ENCODE measurements around the gene PDE6A. TPM values are rescaled to one million over a fixed set of nuclear protein-coding genes. Genes with fewer than 3 reads are reported as not detected.
"Not testable (repeated sequence)": the region's sequence is repeated elsewhere in the genome, so short reads cannot be mapped to it uniquely, and the experiment has no call there.

PDE6A gene
- total RNA-seq, 1 experiment from 2014 or later = 0.22 TPM

DNA sequence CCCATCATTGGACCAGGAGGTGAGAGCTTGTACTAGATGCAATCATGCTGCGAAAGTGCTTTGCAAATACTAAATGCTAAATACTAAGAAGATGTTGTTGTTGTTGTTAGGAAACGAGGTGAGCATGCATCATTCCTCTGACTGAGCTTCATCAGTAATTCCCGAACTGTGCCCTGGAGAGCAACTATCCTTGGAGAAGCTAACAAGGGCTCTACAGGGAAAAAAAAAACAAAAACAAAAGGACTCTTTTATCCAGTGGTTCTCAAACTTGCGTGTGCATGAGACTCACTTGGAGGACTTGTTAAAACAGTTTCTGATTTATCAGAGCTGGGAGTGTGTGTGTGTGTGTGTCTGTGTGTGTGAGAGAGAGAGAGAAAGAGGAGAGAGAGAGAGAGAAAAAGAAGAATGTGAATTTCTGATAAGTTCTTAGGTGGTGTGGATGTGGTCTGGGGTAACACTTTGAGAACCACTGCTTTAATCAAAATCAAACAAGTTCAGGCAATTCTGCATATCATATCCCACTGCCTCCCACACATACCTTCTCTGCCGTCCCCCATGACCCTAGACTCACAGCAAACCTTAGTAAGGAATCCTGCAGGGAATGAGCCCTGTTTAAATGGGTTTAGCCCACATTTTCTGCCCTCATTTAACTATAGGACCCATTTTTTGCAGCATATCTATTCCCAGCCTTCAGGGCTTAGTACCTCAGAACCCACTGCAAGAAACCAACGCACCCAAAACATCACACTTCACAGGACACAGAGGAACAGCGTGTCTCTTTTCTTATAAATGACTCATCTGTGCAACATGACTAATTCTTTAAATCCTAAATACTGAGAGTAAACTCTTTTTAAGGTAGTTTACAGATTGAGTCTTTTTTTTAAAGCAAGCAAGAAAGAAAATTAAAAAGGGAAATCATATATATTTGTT lies 48.9 kb downstream of the PDE6A start:
- DNase-seq (ENCODE audit: low read depth) = peak; percentile 60

DNA sequence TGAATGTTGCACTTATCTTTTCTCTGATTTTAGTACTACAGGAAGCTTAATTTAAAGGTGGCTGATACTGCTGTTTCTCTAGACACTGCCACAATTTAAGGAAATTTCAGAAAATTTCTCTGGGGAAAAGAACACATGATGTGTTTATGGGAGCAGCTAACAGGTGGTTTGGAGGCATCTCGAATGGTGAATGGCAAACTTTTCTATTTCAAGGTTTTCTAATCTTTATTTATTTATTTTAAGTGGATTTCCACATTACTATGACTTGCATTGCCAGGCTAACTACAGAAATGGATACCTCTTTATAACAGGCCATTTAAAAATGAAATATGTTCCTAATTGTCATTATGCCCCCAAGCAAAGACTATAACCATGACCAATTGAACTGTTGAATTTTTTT lies 50.4 kb downstream of the PDE6A start:
- no peak for DNase-seq (ENCODE audit: low read depth)

DNA sequence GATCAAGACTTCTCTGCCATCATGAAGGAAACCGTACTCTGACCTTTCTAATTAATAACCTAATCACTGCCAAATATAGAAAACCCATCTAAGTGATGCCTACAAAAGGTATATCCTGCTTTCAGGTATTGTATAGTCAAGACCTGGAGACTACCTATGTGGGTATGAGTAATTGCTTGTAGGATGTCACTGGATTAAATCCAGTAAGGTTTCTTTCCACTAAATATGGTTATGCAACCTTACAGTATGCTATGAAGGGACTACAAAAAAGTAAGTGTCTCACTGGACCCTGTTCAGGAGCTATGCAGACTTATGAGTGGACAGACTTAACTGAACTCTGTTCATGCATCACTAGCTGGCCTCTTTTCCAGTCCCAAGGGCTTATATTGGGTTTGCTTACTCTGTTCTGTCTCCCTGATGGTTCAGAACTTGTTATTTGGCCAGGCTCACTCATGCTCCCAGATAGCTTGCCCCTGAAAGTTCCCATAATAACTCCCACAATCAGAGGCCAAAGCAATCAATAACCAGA lies 51.1 kb downstream of the PDE6A start:
- DNase-seq (ENCODE audit: low read depth) = no peak

DNA sequence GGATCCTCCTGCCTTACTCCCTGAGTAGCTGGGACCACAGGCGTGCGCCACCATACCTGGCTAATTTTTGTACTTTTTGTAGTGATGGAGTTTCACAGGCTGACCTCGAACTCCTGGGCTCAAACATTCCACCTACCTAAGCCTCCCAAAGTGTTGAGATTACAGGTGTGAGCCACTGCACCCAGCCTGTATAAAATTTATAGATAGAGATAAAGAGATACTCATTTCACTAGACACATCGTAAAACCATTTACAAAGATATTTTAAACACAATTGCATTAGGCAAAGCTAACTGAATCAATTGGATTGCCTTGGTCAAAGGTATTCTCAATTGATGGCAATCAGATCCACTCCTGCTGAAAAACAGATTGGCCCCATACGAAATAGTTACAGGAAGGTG lies 52.0 kb downstream of the PDE6A start:
- no peak for DNase-seq (ENCODE audit: low read depth)

DNA sequence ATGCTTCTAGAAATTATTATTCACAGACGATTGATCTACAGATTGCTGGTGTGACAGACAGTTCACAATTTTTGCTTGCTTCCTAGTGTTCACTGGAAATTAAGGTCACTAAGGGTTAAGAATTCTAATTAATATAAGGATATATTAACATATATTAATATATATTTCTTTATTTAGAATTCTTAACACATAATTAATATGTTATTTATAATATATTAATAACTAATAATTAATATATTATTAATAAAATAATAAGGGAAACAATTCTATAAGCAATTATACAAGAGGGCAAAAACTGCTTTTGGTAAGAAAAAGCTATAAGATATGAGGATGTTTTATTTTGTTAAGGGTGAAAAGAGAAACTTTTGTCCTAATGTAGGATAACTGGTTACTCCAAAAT lies 56.3 kb downstream of the PDE6A start:
- no peak for DNase-seq (ENCODE audit: low read depth)

DNA sequence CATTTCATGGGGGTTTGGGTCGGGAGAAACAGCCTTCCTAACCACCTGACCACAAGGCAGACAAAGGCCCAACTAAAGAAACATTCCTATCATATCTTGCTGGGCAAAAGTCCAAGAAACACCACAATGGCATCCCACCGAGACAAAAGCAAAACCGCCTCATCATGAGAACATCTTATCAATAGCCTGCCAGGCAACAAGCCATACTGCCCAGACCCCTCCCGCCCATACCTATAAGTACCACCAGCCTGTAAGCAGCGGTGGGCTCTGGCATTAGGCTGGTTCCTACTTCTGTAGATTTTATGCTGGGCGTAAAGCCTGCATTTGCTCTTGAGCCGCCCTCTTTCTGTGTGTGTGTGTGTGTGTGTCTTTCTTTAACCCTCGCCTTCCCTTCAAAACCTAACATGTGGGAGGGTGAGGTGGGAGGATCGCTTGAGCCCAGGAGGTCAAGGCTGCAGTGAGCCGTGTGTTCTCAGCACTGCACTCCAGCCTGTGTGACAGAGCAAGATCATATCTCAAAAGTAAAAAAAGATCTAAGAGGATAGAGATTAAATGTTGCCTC lies 56.9 kb downstream of the PDE6A start:
- DNase-seq (ENCODE audit: low read depth) = peak; percentile 95

DNA sequence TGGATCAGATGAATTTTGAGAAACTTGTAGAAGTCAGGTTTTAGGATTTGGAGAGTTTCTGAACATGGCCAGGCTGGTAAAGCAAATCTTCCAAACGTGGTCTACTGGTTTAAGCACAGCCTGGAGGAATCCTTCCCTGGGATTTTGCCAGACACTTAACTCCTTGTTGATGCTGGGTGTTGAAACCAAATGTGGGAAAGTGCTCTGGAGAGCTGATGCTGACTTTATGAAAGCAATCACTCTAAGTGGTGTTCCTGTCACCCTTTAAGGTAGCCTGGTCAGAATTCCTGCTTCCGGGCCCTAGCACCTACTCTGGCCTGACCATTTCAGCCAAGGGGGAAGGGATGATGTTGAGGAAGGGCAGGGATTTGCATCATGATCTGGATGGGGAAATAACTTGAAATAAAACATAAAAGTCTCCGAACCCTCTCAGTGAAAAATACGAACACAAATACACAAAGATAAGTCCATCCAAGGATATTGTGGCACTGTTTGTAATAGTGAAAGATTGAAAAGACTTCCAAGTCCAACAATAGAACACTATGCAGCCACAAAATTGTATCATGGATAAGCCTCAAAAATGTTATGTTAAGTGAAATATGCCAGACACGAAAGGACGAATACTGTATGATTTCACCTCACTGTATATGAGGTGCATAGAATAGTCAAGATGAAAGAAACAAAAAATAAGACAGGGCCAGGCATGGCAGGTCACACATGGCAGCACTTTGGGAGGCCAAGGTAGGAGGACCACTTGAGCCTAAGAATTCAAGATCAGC lies 57.7 kb downstream of the PDE6A start:
- peak; percentile 82 for DNase-seq (ENCODE audit: low read depth)

DNA sequence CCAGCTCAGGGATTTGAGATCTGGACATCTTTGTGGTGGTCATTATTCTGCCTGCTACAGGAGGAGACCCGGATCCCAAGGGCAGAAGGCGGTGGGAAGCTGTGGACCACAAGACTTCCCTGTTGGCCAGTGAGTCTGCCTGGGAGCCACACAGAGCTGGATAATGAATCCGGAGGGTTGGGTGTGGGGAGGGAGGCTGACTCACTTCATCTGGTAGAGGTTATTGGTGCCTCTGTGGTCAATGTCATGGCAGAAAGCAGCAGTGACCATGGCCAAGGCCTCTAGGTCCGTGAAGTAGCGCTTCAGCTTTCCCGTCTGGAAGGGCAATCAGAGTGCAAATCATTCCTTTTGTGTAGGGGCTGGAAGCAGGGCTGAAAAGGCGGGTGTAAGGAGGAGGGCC lies 58.5 kb downstream of the PDE6A start:
- peak; percentile 89 for DNase-seq (ENCODE audit: low read depth)

DNA sequence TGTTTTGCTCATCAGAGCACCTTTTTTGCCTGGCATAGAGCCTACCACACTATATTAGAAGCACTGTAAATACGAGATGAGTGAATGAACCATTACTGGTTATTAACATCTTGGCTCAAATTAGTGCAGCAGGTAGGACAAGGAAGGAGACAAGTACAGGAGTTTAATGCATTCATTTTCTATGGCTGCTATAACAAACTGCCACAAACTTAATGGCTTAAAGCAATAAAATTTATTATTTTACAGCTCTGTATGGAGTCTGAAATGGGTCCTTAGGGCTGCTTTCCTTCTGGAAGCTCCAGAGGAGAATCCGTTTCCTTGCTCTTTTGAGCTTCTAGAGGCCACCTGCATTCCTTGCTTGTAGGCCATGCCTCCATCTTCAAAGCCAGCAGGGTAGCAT lies 59.1 kb downstream of the PDE6A start:
- DNase-seq (ENCODE audit: low read depth) = no peak

DNA sequence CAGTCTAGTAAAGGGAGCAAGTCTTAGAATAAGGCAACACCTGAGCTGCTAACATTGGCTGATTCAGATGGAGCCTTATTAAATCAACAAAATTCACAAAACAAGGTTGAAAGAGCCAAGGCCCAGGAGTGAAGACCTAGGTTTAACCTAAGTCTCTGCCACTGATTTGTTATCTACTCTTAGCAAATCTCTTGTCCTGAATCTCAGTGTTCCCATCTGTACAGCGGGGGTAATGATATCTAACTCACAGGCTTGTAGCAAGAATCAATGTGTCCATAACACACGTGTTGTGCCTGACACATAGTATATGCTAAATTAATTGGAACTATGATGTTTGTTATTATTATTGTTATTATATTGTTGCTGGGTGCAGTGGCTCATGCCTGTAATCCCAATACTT lies 61.0 kb downstream of the PDE6A start:
- DNase-seq (ENCODE audit: low read depth) = no peak

DNA sequence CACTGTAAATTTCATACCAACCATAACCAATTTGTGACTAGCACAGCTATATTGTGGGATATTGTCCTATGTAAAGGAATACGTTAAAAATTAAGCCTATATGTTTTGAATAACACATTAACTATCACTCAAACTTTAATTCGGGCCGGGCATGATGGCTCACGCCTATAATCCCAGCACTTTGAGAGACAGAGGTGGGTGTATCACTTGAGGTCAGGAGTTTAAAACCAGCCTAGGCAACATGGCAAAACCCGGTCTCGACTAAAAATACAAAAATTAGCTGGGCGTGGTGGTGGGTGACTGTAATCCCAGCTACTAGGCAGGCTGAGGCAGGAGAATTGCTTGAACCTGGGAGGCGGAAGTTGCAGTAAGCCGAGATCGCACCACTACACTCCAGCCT lies 62.0 kb downstream of the PDE6A start:
- DNase-seq (ENCODE audit: low read depth) = not testable (repeated sequence)

DNA sequence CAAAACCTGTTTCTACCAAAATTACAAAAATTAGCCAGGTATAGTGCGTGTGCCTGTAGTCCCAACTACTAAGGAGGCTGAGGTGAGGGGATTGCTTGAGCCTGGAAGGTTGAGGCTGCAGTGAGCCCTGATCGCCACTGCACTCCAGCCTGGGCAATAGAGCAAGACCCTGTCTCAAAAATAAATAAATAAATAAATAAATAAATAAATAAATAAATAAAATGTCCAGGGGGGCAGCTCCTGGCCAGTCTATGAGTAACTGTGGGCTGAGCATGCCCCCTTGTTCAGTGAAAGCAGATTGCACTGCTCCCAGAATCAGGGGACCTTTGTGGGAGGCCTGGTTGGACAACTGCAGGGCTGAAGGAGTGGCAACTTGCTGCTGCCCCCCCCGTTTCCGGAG lies 62.7 kb downstream of the PDE6A start:
- DNase-seq (ENCODE audit: low read depth) = no peak

DNA sequence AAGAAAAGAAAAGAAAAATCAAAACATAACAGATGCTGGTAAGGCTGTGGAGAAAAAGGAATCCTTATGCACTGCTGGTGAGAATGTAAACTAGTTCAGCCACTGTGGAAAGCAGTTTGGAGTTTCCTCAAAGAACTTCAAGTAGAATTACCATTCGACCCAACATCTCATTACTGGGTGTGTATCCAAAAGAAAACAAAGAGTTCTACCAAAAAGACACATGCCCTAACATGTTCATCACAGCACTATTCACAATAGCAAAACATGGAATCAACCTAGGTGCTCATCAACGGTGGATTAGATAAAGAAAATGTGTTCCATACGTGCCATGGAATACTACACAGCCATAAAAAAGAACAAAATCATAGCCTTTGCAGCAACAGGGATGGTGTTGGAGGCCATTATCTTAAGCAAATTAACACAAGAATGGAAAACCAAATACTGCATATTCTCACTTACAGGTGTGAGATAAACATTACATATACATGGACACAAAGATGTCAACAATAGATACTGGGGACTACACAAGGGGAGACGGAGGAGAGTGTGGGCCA lies 63.4 kb downstream of the PDE6A start:
- DNase-seq (ENCODE audit: low read depth) = no peak

DNA sequence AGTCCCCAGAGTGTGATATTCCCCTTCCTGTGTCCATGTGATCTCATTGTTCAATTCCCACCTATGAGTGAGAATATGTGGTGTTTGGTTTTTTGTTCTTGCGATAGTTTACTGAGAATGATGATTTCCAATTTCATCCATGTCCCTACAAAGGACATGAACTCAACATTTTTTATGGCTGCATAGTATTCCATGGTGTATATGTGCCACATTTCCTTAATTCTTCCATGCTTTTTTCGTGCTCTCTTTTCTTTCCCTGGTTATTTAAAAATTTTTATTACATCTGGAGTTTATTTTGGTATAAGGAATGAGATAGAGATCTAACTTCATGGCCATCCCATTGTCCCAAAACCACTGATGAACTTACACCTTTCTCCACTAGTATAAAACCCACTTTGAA lies 65.0 kb downstream of the PDE6A start:
- not testable (repeated sequence) for DNase-seq (ENCODE audit: low read depth)

DNA sequence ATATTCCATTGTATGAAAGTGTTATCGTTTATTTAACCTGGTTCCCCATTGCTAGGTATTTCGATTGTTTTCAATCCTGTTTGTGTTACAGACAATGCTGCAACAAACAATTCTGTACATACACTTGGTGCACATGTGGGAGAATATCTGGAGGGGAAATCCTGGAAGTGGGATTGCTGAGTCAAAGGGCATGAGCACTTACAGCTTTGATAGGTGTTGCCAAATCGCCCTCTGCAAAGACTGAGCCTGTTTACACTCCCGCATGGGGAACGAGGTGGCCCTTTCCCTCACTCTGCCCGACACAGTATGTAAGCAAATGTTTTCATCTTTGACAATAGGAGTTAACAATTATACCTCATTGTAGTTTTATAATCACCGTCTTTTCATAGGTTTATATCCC lies 66.2 kb downstream of the PDE6A start:
- DNase-seq (ENCODE audit: low read depth) = no peak

DNA sequence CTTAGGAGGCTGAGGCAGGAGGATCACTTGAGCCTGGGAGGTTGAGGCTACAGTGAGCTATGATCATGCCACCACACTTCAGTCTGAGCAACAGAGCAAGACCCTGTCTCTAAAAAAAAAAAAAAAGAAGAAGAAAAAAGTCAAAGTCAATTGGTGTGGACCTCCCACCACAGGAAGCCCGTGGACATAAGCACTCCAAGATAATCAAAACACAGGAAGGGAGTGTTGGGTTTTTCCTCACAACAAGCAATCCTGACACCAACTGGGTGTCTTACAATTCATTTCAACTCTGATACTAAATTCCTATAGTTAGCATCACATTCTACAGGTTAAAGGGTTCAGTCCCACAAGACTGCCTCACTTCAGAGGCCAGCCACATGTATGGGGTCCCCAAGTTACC lies 70.7 kb downstream of the PDE6A start:
- DNase-seq (ENCODE audit: low read depth) = no peak

DNA sequence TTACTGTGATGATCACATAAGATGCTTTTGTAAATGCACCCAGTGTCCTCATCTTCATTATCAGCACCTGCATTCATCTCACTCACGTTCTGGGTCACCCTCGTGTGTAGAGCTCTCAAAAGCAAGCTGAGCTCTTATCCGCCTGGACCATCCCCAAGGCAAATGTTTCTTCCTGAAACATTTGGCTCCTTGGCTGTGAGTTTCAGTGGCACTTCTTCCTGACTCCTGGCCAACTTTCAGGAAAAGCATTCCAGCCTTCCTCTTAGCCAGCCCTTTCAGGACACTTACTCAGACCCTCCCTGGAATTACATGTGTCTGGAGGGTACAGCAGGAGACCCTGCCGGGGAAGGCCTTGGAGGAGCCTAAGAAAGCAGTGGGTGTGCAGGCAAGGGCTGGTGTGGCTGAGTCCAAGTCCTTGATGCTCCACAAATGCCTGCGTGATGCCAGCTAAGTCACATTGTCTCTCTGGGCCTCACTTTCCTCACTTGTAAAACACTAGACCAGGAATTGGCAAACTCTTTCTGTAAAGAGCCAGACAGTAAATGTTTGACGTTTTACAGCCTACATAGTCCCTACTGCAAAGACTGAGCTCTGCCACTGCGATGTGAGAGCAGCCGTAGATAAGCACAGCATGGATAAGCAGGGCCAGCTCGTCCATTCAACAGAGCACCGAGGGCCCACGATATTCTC lies 72.1 kb downstream of the PDE6A start:
- no peak for DNase-seq (ENCODE audit: low read depth)

DNA sequence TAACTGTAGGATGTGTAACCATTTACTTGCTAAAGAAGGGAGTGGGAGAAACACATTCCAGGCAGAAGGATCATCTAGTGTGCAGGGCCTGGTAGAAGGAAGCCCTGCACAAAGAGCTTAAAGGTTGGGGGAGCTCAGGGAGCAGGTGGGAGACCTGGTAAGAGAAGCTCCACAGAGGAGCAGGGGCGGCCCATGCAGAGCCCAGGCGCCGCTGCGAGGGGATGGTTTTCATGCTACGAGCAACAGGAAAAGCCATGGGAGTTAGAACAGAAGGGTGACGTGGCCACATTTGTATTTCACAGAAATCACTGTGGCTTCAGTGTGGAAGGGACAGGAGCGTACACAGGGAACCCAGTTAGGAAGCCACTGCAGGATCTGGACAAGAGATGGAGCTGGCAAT lies 73.1 kb downstream of the PDE6A start:
- no peak for DNase-seq (ENCODE audit: low read depth)

DNA sequence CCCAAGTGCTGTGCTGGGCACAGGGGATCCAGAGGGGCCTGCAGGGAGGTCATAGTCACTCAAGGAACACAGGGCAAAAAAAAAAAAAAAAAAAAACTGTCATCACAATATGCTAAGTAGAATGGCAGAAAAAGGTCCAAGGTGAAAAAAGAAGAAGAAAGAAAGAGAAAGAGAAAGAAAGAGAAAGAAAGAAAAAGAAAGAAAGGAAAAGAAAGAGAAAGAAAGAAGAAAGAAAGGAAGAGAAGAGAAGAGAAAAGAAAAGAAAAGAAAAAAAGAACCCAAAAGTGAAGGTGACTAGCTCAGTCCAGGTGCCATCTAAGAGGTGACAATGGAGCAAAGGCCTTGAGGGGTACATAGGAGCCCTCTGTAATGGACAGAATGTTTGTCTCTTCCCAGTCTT lies 73.9 kb downstream of the PDE6A start:
- no peak for DNase-seq (ENCODE audit: low read depth)

DNA sequence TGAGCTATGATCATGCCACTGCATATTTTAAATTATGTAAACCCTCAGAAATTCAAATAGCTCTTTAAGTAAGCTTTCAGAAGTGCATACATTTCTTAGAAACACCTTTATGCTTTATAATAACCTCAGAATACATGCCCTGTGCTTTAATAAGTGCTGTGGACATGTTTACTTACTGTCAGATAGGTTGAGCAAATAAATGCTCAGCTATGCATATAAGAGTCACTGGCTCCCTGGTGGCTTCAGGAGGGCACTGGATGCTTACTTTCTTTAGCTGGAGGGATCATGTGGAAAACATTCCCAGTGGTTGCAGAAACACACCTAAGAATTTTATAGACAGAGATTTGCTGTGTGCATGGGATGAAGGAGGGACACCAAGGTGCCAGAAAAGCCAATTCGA lies 74.4 kb downstream of the PDE6A start:
- DNase-seq (ENCODE audit: low read depth) = no peak

DNA sequence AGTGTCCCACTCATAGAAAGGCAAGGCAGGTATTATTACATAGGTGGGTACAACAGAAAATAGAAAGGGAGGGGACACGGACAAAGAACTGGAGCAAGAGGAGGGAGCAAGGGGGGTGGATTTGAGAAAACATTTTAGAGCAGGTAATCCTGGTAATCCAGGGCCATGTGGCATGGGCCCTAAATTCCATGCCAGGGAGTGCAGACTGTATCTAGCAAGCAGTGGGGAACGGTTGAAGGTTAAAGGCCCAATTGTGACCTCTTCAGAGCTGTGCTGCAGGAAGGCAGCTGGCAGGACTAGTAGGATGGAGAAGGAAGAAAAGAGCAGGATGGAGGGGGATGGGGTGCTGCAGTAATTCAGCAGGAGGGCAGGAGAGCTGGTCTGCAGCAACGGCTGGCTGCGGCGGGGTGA lies 75.2 kb downstream of the PDE6A start:
- DNase-seq (ENCODE audit: low read depth) = no peak

DNA sequence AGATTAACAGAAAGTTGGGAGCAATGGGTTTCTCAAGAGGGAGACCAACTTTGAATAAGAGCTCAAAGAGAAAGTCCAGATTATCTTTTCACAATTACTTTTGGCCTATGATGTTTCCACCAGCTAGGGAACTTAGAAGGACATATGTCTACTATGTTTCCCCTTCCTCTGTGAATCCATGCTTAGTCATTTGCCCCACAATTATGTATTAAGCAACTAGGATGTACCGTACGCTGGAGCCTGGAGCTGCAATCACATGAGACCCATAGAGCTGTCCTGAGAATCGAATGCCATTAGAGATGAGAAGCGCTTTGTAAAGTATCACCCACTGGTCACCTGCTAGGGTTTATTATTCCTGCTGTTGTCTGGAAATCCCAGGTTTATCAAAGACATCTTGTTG lies 78.8 kb downstream of the PDE6A start:
- no peak for DNase-seq (ENCODE audit: low read depth)

All from M059J (cell line).